Stomach (tissue), 4 donors: Measurements from ENCODE around the gene PRKN.

Source experiments
- EP300 ChIP-seq: sonication (generic); formaldehyde crosslinking; IDR thresholded peaks from one replicate; pipeline ENCODE4 v1.6.1; 2017; ENCODE audit warnings: antibody characterized with exemption
- POLR2A ChIP-seq, 4 donors: fragments of 450-650 bp; IDR thresholded peaks; one replicate each; pipeline ENCODE4 v1.6.1; 2016; ENCODE audit warnings: antibody characterized with exemption in 4 of 4, control low read depth in 2 of 4, mild to moderate bottlenecking in 1 of 4, moderate library complexity in 1 of 4
- TF ChIP-seq, protein P1 (sequence below), 7 experiments: fragments of 450-650 bp in 4 of 7; fragments of 200-600 bp in 3 of 7; sonication (generic) in 3 of 7; IDR thresholded peaks; one replicate each; pipeline ENCODE4 v1.5.1; 2016 to 2019; ENCODE audit warnings: antibody characterized with exemption in 7 of 7, control low read depth in 2 of 7, mild to moderate bottlenecking in 1 of 7

DNA sequence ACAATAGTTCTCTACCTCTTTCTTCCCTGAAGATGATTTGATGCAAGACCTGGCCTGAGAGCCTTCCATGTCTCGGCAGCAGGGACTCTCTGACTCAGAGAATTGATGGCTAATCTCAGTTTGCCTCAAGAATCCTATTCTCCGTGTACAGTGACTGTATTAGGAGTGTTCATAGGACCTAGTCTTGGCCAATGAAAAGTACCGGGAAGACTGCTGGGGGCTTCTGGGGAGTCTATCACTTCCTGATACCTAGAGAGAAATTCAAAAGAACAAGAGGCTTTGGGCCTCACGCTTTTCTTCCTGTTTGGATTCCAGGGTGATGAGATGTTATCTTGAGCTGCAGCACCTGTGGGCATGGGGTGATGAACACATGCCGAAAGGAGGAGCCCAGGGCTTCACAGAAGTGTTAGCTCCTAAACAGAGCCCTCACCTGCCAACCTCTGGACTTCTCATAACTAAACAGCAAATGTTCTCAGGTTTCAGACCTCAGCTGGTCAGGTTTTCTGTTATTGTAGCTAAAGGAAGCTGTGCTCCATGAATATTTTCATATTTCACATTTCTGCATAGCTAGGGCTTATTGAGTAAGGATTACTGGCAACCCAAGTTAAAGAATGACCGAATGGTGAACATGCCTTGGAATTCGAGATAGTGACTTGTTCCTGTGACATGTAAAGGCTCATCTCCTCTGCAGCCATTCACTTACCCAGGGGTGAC, 1130.6 kb downstream of the PRKN start:
- TF ChIP-seq POLR2A (IDR thresholded peaks at IDR 0.05) (no peak), EP300 (no peak)
- TF ChIP-seq, protein P1, sequence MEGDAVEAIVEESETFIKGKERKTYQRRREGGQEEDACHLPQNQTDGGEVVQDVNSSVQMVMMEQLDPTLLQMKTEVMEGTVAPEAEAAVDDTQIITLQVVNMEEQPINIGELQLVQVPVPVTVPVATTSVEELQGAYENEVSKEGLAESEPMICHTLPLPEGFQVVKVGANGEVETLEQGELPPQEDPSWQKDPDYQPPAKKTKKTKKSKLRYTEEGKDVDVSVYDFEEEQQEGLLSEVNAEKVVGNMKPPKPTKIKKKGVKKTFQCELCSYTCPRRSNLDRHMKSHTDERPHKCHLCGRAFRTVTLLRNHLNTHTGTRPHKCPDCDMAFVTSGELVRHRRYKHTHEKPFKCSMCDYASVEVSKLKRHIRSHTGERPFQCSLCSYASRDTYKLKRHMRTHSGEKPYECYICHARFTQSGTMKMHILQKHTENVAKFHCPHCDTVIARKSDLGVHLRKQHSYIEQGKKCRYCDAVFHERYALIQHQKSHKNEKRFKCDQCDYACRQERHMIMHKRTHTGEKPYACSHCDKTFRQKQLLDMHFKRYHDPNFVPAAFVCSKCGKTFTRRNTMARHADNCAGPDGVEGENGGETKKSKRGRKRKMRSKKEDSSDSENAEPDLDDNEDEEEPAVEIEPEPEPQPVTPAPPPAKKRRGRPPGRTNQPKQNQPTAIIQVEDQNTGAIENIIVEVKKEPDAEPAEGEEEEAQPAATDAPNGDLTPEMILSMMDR (IDR thresholded peaks at IDR 0.05), result no peak
